ENCODE results near the gene PGAP3.
A peak's percentile ranks its signal among the peaks of the same experiment; 100 is the strongest.

Gene PGAP3

DNA sequence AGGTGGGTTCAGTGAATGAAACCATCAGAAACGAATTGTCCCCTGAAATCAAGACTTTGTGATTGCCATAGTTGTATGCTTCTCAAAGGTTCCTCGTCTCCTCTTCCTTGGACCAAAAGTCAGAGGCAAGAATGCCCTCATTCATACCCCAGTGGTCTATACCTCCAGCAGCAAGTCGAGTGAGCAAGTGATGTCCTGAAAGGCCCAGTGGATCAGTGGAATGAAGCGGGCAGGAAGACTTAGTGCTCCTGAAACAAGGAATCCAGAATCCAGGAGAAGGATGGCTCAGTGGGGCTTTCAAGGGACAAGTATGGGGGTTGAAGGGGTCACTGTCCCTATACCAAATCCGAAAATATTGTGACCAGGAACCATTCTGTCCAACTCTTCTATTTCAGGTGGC, 6.7 kb upstream of the PGAP3 start:
- no peak for DNase-seq

DNA sequence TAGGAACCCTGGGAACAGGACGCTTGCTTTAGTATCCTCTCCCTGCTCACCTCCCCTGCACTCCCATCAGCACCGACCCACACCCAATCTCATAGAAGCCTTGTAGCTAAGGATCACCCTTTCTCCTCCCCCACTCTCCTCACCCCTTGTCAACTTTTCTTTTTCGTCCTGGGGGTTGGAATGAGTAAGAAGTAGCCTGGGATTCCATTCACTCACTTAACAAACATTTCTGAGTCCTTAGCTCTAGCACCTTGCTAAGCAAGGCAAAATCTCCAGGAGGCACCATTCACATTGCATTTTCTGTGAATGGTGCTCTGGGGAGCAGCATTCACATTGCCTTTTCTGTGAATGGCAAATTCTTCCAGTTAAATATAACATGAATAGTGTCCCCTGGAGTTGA, 1.1 kb upstream of the PGAP3 start:
- no peak for DNase-seq

DNA sequence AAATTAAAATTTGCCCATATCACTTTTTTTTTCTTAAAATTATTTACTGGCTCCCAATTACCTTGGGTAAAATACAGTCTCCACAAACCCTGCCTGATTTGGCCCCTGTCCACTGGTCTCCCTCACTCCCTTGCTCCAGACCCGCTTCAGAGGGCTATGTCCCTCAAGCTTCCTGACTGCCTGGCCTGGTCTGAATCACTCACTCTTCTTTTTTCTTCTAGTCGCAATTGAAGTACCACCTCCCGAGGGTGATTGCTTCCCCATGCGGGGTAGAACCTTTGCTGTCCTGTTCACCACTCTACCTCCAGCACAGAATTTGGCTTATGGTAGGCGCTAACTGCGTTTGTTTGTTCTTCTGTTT, 598 bp upstream of the PGAP3 start:
- no peak for DNase-seq

DNA sequence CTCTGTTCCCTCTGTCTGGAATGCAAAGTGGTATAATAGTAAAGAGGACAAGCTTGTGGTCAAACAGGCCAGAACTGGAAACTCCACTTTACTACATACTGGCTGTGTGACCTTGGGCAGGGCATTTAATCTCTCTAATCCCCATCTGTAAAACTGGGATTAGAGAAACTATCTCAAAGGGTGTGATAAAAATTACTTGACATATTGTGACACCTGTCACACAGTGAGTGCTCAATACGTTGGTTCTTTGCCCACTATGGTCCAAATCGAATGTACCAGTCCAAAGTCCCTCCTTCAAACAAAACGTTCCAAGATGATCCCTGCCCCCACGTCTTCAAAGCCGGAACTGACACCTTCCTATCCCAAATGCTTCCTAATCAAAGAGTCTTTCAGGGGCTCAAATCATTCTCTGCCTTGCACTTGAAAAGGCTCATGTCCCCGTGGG, 734 bp downstream of the PGAP3 start:
- no peak for DNase-seq

DNA sequence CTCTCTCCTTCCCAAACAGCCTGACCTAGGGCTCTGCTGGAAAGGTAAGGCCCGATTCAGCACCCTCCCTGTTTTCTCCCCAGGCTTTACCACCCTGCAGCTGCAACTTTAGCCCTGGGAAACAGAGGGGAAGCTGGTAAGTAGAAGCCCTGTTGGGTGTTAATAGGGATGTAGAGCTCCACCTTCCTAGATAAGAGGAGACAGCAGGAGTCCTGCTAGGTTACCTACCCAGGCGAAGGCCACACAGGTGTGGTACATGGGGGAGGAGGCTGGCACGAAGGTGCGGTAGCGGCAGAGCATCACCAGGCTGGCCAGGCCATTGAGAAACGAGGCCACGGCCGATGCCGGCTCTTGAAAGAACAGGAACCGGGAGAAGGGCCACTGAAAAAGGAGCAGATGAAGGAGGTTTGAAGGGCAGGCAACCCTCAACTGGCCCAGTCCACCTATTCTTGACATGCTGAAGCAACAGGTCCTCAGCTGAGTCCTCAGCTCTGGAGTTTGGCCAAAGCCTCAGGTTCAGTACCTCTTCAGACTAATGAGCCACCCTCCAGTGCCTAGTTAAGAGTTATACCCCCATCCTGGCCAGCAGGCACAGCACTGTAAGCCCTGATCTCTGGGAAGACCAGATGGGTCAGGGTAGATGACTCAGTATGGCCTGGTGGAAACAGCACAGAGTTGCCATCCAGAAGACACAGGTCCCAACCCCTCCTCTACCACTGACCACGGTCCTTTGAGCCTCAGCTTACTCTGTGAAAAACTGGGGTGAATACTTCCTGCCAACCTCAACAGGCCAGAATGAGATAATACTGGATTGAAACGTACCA, 3.3 kb downstream of the PGAP3 start:
- no peak for DNase-seq

DNA sequence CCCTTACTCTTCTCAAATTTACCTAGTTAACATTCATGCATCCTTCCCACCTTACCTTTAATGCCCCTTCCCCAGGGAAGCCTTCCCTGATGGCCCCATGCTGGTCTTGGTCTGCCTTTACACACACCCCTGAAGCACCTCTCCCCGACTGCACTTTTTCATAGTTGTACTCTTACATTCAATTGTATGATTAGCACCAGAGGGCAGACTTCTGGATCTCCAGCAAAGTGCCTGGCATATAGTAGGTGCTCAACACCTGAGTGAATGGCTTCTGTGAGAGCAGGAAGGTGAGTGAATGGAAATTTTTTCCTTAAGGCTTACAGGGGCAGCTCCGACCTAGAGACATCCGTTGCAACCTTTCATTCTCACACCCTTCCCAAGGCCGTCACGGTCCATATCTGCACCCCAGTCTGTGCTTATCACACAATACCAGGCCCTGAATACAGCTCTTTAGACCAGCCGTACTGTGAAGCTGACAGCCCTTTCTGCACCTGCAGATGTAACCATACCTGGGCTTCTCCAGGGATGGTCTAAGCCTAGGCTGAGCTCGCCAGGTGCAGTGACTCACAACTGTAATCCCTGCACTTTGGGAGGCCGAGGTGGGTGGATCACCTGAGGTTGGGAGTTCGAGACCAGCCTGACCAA, 4.4 kb downstream of the PGAP3 start:
- no peak for DNase-seq

DNA sequence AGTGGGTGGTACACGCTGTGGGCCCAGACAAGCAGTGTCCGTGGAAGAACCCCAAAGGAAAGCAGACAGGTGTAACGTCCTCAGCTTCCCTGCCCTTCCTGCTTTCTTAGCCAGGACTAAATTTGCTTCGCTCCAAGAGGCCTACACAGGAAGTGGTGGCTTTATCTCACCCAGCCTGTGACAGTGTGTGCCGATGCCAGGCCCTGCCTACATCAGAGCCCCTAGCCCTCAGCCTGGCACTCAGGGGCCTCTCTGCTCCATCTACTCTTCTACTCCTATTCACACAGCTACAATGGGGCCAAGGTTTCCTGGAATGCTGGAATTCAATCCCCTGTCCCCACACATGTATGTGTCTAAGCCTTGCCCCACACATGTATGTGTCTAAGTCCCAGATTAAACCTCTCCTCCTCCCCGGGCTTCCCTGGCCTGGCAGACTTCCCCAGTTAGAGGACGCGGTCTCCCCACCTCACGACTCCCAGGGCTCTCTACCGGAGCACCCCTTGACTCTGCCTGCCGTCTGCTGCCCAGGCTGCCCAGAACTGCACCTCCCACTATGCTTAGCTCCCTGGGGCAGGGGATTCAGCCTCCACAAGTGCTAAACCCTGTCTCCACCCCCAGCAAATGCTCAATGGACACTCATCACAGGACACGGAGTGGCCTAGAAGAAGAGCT, 8.2 kb downstream of the PGAP3 start:
- no peak for DNase-seq

DNA sequence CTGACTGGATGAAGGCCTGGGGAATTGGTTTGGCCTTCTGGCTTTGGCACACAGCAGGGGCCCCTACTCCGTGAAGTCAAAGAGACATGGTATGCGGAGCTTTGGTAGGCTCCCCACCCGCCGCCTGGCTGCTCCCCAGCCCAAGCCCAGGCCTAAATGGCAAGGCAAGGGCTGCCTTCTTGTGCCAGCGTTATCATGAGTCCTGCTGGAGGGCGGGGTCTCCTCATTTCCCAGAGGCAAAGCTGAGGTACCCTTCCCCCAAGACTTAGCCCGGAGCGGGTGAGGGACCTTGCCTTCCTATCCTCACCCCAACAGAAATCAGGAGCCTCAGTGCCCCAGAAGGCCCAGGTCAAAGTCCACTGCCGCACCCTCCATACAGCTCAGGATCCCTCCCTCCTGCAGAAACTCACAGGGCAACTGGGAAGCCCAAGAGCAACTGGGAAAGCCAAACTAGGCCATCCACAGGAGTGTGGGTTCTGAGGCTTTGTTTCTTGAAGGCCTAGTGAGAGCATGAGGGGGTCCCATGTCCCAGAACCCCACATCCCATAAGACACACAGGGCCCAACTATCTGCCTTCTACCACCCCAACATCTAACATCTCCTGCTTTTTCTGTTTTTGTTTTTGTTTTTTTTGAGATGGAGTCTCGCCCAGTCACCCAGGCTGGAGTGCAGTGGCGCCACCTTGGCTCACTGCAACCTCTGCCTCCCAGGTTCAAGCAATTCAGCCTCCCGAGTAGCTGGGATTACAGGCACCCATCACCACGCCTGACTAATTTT, 9.3 kb downstream of the PGAP3 start:
- no peak for DNase-seq

DNA sequence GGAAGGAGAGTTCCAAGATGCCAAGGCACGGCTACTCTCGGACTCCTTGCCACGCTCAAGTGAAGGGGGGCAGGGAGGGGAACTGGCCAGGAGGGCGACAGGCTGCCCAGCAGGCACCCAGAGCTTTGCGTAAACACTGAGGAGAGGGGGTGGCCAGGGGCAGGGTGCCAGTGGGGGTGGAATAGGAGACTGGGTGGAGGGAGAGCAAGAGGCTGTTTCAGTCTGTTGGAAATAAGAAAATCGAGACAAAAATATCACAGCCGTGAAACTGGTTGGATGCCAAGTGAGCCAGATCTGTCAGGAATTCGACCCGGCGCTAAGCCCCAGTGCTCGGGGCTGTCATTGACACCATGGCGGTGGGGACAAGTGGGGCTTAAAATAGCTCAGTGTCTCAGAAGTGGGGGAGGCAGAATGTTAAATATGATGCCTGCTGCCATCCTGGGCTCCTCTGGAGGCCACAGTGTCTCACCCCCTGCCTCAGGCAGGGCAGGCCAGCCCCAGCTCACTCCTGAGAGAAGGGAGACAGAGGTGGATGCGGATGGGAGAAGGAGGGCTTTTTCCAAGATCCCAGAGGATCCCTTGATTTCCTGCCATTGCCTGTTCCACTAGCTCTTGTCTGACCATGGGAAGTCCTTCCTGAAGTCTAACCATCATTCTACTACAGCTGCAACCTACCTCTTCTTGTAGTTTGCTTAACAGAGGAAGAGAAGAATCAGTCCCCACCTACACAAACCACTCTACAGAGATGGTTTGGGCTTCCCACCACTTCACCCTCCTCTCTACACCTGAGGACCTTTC, 10.1 kb downstream of the PGAP3 start:
- DNase-seq, result peak; percentile 60

DNA sequence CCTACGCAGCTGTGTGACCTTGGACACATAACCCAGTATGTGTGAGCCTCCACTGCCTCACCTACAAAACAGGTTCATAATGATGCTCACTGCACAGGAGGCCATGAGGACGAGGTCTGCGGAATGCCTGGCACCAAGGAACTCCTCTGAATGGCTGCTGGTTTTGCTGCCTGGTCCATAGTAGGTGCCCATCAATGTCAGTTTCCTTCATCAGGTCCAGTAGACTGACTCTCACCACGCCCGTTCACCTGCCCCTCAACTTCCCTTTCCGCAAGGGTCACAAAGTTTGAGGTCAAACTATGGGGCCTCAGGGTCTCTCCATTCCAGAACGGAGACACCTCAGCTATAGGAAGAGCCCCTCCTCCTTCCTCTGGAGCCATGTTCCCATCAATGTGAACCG, 10.8 kb downstream of the PGAP3 start:
- no peak for DNase-seq

DNA sequence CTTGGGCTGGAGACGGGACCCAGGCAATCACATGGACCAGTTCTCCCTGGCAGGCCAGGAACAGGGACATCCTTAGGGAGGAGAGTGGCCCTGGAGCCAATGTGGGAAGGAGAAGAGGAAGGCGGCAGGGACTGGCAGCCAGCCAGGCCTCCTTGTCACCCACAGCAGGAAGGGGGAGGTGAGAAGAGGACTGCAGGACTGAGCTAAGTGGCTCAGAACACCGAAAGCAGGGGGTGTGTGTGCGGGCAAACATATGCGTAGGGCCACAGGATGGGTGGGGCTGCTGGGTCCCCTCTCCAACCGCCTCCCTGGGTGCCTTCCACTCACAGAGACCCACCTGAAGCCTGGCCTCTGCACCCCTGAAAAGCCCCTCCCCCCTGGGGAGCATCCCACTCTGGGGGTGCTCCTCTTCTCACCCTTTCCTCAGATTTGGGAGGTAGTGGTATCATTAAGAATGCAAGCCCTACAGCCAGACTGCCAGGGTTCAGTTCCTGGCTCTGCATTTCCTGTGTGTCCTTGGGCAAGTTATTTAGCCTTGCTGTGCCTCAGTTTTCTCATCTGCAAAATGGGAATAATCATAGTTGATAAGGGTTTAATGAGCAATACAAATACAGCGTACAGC, 11.5 kb downstream of the PGAP3 start:
- peak; percentile 42 for DNase-seq

DNA sequence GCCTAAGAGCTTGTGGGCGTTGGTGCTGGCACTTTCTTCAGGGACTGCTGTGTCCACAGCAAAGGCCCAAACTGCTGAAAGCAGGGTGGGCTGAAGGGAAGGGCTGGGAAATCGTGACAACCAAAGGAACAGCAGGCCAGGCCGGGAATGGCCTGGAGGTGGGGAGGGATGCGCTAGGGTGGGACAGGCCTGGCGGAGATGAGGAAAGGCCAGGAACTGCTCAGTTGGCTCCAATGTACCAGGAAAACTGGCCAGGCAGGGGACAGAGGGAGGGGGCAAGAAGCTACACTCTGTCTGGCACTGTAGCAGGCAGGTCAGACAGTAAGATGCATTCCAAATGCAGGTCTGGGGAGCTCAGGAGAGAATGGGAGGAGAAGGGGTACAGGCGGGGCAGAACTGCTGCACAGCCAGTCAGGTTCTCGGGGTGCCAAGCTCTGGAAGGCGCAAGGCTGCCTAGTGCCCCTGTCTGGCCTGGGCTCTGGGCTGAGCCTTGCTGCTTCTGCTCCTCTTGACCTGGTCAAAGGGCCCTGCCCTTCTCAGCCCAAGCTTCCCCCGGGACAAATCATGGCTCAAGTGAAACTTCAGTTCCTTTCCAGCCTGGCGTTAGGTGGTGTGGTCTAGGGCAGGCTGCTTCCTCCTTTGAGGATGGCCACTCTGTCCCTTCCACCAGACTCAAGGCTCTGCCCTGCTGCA, 12.3 kb downstream of the PGAP3 start:
- no peak for DNase-seq

DNA sequence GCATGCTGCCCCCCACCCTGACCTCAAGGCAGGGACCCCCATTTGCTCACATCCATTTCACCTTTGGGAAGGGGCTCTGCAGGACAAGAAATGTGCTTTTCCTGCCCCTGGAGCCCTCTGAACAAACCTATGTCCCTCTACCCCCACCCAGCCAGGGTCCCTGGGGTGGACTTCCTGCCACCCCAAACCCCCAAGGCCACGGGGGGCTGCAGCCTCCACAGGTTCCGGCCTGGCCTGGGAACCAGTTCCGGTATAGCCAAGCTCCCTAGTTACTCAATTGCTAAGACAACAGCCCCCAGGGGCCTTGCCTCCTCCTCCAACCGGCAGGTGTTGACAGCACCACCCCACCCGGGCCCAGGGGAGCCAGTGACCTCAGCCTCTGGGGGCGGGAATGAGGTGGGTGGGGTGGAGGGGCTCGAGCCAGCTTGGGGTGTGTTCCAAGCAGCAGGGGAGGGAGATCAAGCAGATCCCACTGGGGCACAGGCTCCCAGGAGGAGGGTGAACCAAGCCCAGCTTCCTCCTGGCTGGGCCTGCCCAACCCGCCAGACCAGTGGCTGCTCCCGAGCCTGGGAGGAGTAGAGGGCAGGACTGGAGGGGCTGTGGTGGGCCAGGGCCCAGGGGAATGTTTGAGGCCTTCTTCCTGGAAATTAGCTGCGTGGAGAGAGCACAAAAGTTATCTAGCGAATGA, 13.0 kb downstream of the PGAP3 start:
- DNase-seq, result peak; percentile 16

DNA sequence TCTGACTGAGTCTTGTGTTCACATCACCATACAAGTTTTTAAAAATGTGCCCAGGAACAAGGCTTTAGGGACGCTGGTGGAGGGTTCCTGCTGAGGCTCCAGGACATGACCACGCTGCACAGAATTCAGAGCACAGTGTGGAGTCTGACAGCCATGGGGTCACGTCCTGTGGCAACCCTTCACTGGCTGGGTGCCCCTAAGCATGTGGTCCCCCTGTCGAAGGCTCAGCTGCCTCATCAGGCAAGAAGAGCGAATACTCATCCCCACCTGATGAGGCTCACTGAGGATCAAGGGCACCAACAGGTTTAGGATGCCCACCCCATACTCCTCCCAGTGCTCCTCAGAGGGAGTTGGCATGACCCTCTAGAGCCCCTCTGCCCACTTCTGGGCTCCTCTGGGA, 13.7 kb downstream of the PGAP3 start:
- DNase-seq, result no peak

DNA sequence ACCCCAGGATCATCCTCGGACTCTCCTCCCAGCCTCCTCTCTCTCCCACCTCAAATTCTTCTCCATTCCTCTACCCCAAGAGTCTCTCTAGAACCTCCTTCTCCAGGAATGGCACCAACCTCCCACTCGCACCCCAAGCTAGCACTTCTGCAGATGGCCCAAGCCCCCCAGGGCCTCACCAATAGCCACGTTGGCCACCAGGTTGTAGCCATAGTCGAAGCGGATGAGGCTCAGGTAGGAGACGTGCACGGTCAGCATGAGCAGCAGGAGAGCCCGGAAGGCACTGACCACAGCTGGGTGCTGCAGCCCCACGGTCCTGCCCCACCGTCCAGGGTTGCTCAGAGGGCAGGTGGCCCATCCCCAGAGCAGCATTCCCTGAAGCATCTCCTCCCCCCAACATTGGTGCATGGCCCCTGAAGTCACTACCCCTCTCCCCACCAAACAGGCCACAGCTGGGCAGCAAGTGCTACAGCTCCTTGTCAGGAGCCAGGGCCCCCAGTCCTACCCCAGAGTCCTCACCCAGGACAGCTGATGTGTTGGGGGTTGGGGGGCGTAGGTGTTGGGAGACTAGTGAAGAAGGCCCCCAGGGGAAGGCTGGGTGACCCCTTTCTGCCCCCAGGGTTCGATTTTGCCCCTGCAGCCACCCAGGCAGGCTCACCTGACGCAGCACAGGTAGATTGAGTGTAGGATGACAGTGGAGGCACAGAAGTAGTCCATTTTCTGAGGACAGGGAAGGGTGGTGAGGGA, 14.3 kb downstream of the PGAP3 start:
- no peak for DNase-seq

DNA sequence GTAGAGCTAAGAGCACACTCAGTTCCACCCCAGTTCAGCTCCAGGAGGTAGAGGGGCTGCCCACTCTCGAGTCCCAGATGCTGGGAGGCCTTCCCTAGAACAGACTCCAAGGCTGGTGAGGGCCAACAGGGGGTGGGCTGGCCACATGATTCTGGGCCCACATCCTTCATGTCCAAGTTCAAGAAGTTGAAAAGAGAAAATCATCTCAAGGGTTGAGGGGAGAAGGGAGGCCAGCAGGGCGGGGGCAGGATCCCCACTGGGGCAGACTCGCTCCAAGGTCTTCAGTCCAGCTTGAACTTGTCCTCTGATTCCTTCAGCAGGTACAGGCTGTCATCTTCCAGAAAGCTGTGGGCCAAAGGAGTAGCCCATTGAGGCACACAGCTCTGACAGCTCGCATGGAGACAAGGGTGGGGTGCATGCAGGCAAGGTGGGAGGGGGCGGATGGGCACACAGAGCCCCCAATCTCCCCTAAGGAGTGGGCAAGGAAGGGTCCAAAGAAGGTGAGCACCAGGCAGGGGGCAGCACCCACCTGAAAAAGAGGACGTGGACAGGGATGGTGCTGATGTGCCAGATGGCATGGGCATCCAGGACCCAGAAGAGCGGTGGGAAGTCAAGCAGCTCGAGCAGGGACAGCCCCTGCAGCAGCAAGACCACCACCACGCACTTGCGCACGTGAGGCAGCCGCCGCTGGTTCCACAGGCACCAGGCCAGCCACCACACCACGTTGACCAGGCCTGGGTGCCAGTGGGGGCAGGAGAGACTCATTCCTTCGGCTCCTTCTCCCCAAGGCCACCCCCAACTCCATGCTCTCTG, 15.1 kb downstream of the PGAP3 start:
- DNase-seq, result no peak

DNA sequence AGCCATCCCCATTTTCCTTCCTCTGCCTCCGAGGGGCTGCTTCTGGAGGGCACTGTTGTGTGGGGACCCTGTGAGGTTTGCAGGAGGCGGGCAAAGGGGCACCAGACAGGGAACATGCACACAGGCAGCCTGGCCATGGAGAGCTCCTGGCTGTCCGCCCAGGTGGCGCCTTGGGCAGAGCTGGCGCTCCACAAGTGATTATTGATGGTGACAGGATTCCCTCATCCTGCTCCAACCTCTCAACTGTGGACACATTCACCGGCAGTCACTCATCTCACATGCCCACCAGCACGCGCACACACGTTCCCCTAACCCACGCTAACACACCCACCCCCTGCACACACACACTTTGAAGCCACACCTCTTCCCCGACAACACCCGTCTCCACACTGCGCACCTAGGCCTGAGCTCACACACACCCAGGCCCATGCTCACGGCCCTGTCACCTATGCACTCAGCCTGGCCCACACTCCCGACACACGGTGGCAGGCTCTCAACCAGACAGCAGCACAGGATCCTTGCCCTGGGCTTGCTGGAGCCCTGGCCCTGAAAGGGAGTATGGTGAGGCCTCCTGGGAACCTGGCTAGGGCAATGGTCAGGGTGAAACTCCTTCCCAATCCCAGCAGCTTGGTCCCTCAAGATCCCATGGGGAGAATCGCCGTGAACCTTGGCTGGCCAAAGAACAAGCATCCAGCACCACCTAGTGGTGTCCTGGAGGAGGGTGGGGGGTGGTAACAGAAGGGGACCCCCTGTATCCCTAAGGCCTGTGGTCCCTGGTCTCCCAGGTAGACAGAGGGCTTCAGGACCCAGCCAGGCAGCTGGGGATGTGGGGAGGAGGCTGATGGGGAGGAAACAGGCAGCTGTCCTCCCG, 16.0 kb downstream of the PGAP3 start:
- peak; percentile 37 for DNase-seq

DNA sequence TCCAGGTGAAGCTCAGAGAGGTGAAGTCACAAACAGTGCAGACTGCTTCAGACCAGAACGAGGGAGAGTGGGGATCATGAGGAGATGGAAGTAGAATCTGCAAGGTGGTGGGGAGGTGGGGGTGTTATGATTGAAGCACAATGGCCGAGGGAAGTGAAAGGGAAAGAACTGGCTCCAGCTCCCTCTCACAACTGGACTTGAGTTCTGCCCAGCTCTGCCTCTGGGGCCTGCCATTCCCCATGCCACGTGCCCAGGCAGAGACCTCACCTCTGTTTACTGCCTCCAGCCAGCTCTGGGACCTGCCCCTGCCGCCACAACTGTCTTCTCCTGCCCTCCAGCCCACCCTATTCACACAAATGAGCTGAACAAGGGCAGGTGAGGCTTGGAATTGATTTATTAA, 17.1 kb downstream of the PGAP3 start:
- no peak for DNase-seq

Data from fibroblast of skin of scalp (primary cell).